Mucosa of stomach (tissue), 1 donor: ENCODE measurements around the gene KAZN.
A peak's percentile ranks its signal among the peaks of the same experiment; 100 is the strongest.

Source experiments
- H3K27me3 ChIP-seq: one replicate; pipeline ENCODE4 v1.7.0; 2013; ENCODE audit warnings: mild to moderate bottlenecking, low read length; ENCODE audit not compliant: control insufficient read depth, insufficient read depth
- H3K36me3 ChIP-seq: one replicate; pipeline ENCODE4 v1.7.0; 2013; ENCODE audit warnings: low read length; ENCODE audit not compliant: control insufficient read depth, insufficient read depth
- H3K4me1 ChIP-seq: one replicate; pipeline ENCODE4 v1.7.0; 2013; ENCODE audit warnings: mild to moderate bottlenecking, low read length; ENCODE audit not compliant: control insufficient read depth, insufficient read depth
- H3K4me3 ChIP-seq: one replicate; pipeline ENCODE4 v1.7.0; 2013; ENCODE audit warnings: low read length
- H3K9ac ChIP-seq: one replicate; pipeline ENCODE4 v1.7.0; 2013; ENCODE audit warnings: mild to moderate bottlenecking, low read length, moderate library complexity
- H3K9me3 ChIP-seq: one replicate; pipeline ENCODE4 v1.7.0; 2013; ENCODE audit warnings: mild to moderate bottlenecking, low read length, moderate library complexity; ENCODE audit not compliant: control insufficient read depth
- donor health status: Pancreatic carcinoma.

Gene KAZN

GRCh38 chr1:14936815-14937214 lies 338.3 kb downstream of the KAZN start:
- H3K9ac ChIP-seq, result no peak overlapping the region
- no peak overlapping the region for H3K4me3 ChIP-seq
- H3K36me3 ChIP-seq, result no peaks in the 10 kb centered on the region
- peaks cover 16% of the 10 kb centered on the region for H3K4me1 ChIP-seq
- no peaks in the 10 kb centered on the region for H3K9me3 ChIP-seq
- H3K27me3 ChIP-seq, result no peaks in the 10 kb centered on the region

- no peaks in the 10 kb centered on the region for H3K36me3 ChIP-seq
- no peaks in the 10 kb centered on the region for H3K9me3 ChIP-seq
- peaks cover 16% of the 10 kb centered on the region for H3K4me1 ChIP-seq
- no peak overlapping the region for H3K9ac ChIP-seq
- H3K4me3 ChIP-seq, result no peak overlapping the region
- H3K27me3 ChIP-seq, result no peaks in the 10 kb centered on the region
Measured at GRCh38 chr1:14937288-14937949, 338.9 kb downstream of the KAZN start.

GRCh38 chr1:14939527-14940284 lies 341.2 kb downstream of the KAZN start:
- Histone ChIP-seq H3K36me3 (no peaks in the 10 kb centered on the region), H3K9ac (peak overlapping the region; percentile 3)

GRCh38 chr1:14940285-14940870 lies 341.9 kb downstream of the KAZN start:
- H3K4me1 ChIP-seq, result peaks cover 25% of the 10 kb centered on the region
- H3K9me3 ChIP-seq, result no peaks in the 10 kb centered on the region
- H3K27me3 ChIP-seq, result no peaks in the 10 kb centered on the region
- H3K36me3 ChIP-seq, result no peaks in the 10 kb centered on the region
- H3K4me3 ChIP-seq, result no peak overlapping the region
- no peak overlapping the region for H3K9ac ChIP-seq

More at GRCh38 chr1:14939527-14940284, 341.2 kb downstream of the KAZN start:
- Histone ChIP-seq H3K9me3 (no peaks in the 10 kb centered on the region), H3K4me3 (no peak overlapping the region), H3K27me3 (no peaks in the 10 kb centered on the region), H3K4me1 (peaks cover 21% of the 10 kb centered on the region)

- Histone ChIP-seq H3K9me3 (no peaks in the 10 kb centered on the region), H3K36me3 (no peaks in the 10 kb centered on the region), H3K4me1 (peaks cover 36% of the 10 kb centered on the region), H3K27me3 (no peaks in the 10 kb centered on the region), H3K9ac (no peak overlapping the region), H3K4me3 (no peak overlapping the region)
Measured at GRCh38 chr1:14941864-14942263, 343.4 kb downstream of the KAZN start.

- Histone ChIP-seq H3K4me1 (peaks cover 41% of the 10 kb centered on the region), H3K9ac (no peak overlapping the region), H3K36me3 (no peaks in the 10 kb centered on the region), H3K27me3 (no peaks in the 10 kb centered on the region), H3K9me3 (no peaks in the 10 kb centered on the region), H3K4me3 (no peak overlapping the region)
Measured at GRCh38 chr1:14944471-14944985, 346.0 kb downstream of the KAZN start.

GRCh38 chr1:14945132-14946010 lies 346.9 kb downstream of the KAZN start:
- Histone ChIP-seq H3K27me3 (no peaks in the 10 kb centered on the region), H3K4me3 (no peak overlapping the region), H3K36me3 (no peaks in the 10 kb centered on the region), H3K4me1 (peaks cover 33% of the 10 kb centered on the region), H3K9me3 (no peaks in the 10 kb centered on the region), H3K9ac (no peak overlapping the region)

- Histone ChIP-seq H3K27me3 (no peaks in the 10 kb centered on the region), H3K9ac (no peak overlapping the region), H3K9me3 (no peaks in the 10 kb centered on the region), H3K4me3 (no peak overlapping the region), H3K4me1 (peaks cover 30% of the 10 kb centered on the region), H3K36me3 (no peaks in the 10 kb centered on the region)
Measured at GRCh38 chr1:14946011-14946359, 347.5 kb downstream of the KAZN start.

- Histone ChIP-seq H3K27me3 (no peaks in the 10 kb centered on the region), H3K9me3 (no peaks in the 10 kb centered on the region), H3K9ac (no peak overlapping the region), H3K4me1 (peaks cover 30% of the 10 kb centered on the region), H3K36me3 (no peaks in the 10 kb centered on the region), H3K4me3 (no peak overlapping the region)
Measured at GRCh38 chr1:14946684-14947238, 348.3 kb downstream of the KAZN start.

GRCh38 chr1:14947421-14947820 lies 348.9 kb downstream of the KAZN start:
- H3K9ac ChIP-seq, result no peak overlapping the region
- H3K9me3 ChIP-seq, result no peaks in the 10 kb centered on the region
- H3K27me3 ChIP-seq, result no peaks in the 10 kb centered on the region
- H3K36me3 ChIP-seq, result no peaks in the 10 kb centered on the region
- peaks cover 32% of the 10 kb centered on the region for H3K4me1 ChIP-seq
- no peak overlapping the region for H3K4me3 ChIP-seq

- H3K4me3 ChIP-seq, result no peak overlapping the region
- no peak overlapping the region for H3K9ac ChIP-seq
- H3K9me3 ChIP-seq, result no peaks in the 10 kb centered on the region
- H3K4me1 ChIP-seq, result peaks cover 40% of the 10 kb centered on the region
- H3K36me3 ChIP-seq, result no peaks in the 10 kb centered on the region
- no peaks in the 10 kb centered on the region for H3K27me3 ChIP-seq
Measured at GRCh38 chr1:14948112-14948652, 349.7 kb downstream of the KAZN start.
